ENCODE results near the gene TDRD12.
"Not testable (repeated sequence)": the region's sequence is repeated elsewhere in the genome, so short reads cannot be mapped to it uniquely, and the experiment has no call there.

TDRD12 gene

GRCh38 chr19:32864318-32865007 is 144.9 kb downstream of the TDRD12 start:
- H3K4me3 ChIP-seq (ENCODE audit: low read depth, low read length), result no peak overlapping the region

- H3K4me3 ChIP-seq (ENCODE audit: low read depth, low read length), result no peak overlapping the region
These were observed 145.8 kb downstream of the TDRD12 start for GRCh38 chr19:32865326-32865725.

GRCh38 chr19:32866061-32866460 is 146.5 kb downstream of the TDRD12 start:
- H3K4me3 ChIP-seq (ENCODE audit: low read depth, low read length), result no peak overlapping the region

- H3K4me3 ChIP-seq (ENCODE audit: low read depth, low read length), result no peak overlapping the region
These were observed 147.1 kb downstream of the TDRD12 start for GRCh38 chr19:32866564-32867265.

- H3K4me3 ChIP-seq (ENCODE audit: low read depth, low read length), result not testable (repeated sequence)
These were observed 147.9 kb downstream of the TDRD12 start for GRCh38 chr19:32867436-32867835.

GRCh38 chr19:32868206-32868950 is 148.8 kb downstream of the TDRD12 start:
- no peak overlapping the region for H3K4me3 ChIP-seq (ENCODE audit: low read depth, low read length)

- H3K4me3 ChIP-seq (ENCODE audit: low read depth, low read length), result no peak within 1 kb of the TSS
These were observed 149.9 kb downstream of the TDRD12 start, which contains the start of gene SLC7A9 for GRCh38 chr19:32869369-32869965. TSS of gene SLC7A9 (minus strand) at chr19:32869767. CDS start at chr19:32868534, 1,233 bp downstream.

- H3K4me3 ChIP-seq (ENCODE audit: low read depth, low read length), result no peak overlapping the region
These were observed 150.5 kb downstream of the TDRD12 start for GRCh38 chr19:32869966-32870573.

GRCh38 chr19:32870981-32871451 is 151.4 kb downstream of the TDRD12 start:
- H3K4me3 ChIP-seq (ENCODE audit: low read depth, low read length), result no peak overlapping the region

- no peak overlapping the region for H3K4me3 ChIP-seq (ENCODE audit: low read depth, low read length)
These were observed 152.8 kb downstream of the TDRD12 start for GRCh38 chr19:32872391-32872790.

GRCh38 chr19:32873247-32873959 is 153.8 kb downstream of the TDRD12 start:
- no peak overlapping the region for H3K4me3 ChIP-seq (ENCODE audit: low read depth, low read length)

- no peak overlapping the region for H3K4me3 ChIP-seq (ENCODE audit: low read depth, low read length)
These were observed 155.0 kb downstream of the TDRD12 start for GRCh38 chr19:32874605-32875004.

GRCh38 chr19:32875428-32875827 is 155.9 kb downstream of the TDRD12 start:
- H3K4me3 ChIP-seq (ENCODE audit: low read depth, low read length), result no peak overlapping the region

GRCh38 chr19:32876236-32876918 is 156.8 kb downstream of the TDRD12 start:
- no peak overlapping the region for H3K4me3 ChIP-seq (ENCODE audit: low read depth, low read length)

GRCh38 chr19:32876919-32877285 is 157.3 kb downstream of the TDRD12 start:
- H3K4me3 ChIP-seq (ENCODE audit: low read depth, low read length), result no peak overlapping the region

Measured in iPS-11a (cell line).